HEK293T (cell line): Measurements from ENCODE around the gene MIB2.

Experiments used
- CTCF ChIA-PET: fragments of 350-600 bp; formaldehyde crosslinking; extraction: SDS; loops from one replicate; lab custom pipeline; 2021; ENCODE audit warnings: antibody characterized with exemption, inconsistent platforms; lab: Yijun Ruan, JAX
- POLR2A ChIA-PET: fragments of 350-600 bp; formaldehyde crosslinking; extraction: SDS; loops from one replicate; lab custom pipeline; 2020; ENCODE audit warnings: antibody characterized with exemption, inconsistent platforms; lab: Yijun Ruan, JAX
- DNase-seq: peaks from one replicate; pipeline ENCODE4 v3.0.0; 2012; ENCODE audit warnings: mixed read lengths; ENCODE audit errors: extremely low spot score
- ARNT ChIP-seq: fragments of 450-650 bp; IDR thresholded peaks from 2 replicates; pipeline ENCODE4 v1.6.1; 2017; ENCODE audit warnings: mild to moderate bottlenecking
- BHLHE40 ChIP-seq: fragments of 450-650 bp; IDR thresholded peaks from 2 replicates; pipeline ENCODE4 v1.6.1; 2016; ENCODE audit warnings: mild to moderate bottlenecking, moderate library complexity, borderline replicate concordance
- CTBP1 ChIP-seq: fragments of 450-650 bp; IDR thresholded peaks from 2 replicates; pipeline ENCODE4 v1.6.1; 2016; ENCODE audit warnings: borderline replicate concordance
- ELF4 ChIP-seq: fragments of 450-650 bp; IDR thresholded peaks from 2 replicates; pipeline ENCODE4 v1.6.1; 2017; ENCODE audit warnings: antibody characterized with exemption
- FOXA1 ChIP-seq: fragments of 450-650 bp; IDR thresholded peaks from 2 replicates; pipeline ENCODE4 v1.6.1; 2016; ENCODE audit warnings: mild to moderate bottlenecking
- FOXK2 ChIP-seq: fragments of 450-650 bp; IDR thresholded peaks from 2 replicates; pipeline ENCODE4 v1.6.1; 2016; ENCODE audit warnings: mild to moderate bottlenecking
- FOXM1 ChIP-seq: fragments of 450-650 bp; IDR thresholded peaks from 2 replicates; pipeline ENCODE4 v1.6.1; 2017; ENCODE audit warnings: mild to moderate bottlenecking, borderline replicate concordance
- HDGF ChIP-seq: fragments of 450-650 bp; IDR thresholded peaks from 2 replicates; pipeline ENCODE4 v1.6.1; 2017; ENCODE audit warnings: antibody characterized with exemption, borderline replicate concordance
- L3MBTL2 ChIP-seq: fragments of 450-650 bp; conservative IDR thresholded peaks from 2 replicates; pipeline ENCODE4 v1.6.1; 2016; ENCODE audit warnings: mild to moderate bottlenecking
- LEF1 ChIP-seq: fragments of 450-650 bp; IDR thresholded peaks from 2 replicates; pipeline ENCODE4 v1.6.1; 2017; ENCODE audit warnings: mild to moderate bottlenecking, borderline replicate concordance
- NFRKB ChIP-seq: fragments of 450-650 bp; IDR thresholded peaks from 2 replicates; pipeline ENCODE4 v1.6.1; 2016; ENCODE audit warnings: mild to moderate bottlenecking, moderate library complexity
- SP1 ChIP-seq: fragments of 450-650 bp; IDR thresholded peaks from 2 replicates; pipeline ENCODE4 v1.6.1; 2017
- SUZ12 ChIP-seq: fragments of 450-650 bp; IDR thresholded peaks from 2 replicates; pipeline ENCODE4 v1.6.1; 2016; ENCODE audit warnings: mild to moderate bottlenecking
- TARDBP ChIP-seq: fragments of 450-650 bp; IDR thresholded peaks from 2 replicates; pipeline ENCODE4 v1.6.1; 2016
- TF ChIP-seq, protein P1 (sequence below): fragments of 450-650 bp; IDR thresholded peaks from 2 replicates; pipeline ENCODE4 v1.6.1; 2016

MIB2 gene

DNA sequence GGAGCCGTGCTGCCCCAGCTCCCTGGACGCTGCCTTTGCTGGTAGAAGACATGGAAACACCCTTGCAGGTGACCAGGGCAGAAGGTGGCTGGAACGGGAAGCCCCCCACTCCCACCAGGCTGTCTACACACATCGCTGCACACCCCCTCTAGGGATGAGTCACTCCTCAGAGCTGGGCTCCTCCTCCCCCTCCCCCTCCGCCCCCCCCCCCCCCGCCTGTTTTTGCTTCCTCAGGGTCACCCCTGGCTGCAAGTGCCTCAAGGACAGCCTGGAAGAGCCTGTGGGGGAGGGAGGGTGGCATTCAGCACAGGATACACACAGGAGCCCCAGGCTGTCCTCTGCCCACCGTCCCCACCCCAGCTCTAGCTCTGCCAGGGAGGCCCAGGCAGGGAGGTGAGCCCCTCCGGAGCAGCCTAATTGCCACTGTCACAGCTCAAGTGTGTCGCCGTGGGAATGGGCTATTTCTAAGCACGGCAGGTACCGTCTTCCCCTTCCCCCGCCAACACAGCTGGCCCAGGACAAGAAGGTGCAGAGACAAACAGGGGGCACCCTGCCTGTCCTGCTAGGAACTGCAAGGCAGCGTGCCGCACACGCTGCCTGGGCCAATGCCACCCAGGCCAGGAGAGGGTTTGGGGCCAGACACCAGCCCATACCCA is 17.9 kb upstream of the MIB2 start:
- DNase-seq = no peak
- TF ChIP-seq FOXK2 (no peak), SUZ12 (no peak), LEF1 (no peak)
- ChIA-PET CTCF (no interaction called here), POLR2A (interaction anchor here (0.9 to 2.4 kb wide), 5 partner anchors 11 to 25 kb away, joined by 3 to 16 read pairs (median 3); partner anchors contain the start of gene MIB2)

DNA sequence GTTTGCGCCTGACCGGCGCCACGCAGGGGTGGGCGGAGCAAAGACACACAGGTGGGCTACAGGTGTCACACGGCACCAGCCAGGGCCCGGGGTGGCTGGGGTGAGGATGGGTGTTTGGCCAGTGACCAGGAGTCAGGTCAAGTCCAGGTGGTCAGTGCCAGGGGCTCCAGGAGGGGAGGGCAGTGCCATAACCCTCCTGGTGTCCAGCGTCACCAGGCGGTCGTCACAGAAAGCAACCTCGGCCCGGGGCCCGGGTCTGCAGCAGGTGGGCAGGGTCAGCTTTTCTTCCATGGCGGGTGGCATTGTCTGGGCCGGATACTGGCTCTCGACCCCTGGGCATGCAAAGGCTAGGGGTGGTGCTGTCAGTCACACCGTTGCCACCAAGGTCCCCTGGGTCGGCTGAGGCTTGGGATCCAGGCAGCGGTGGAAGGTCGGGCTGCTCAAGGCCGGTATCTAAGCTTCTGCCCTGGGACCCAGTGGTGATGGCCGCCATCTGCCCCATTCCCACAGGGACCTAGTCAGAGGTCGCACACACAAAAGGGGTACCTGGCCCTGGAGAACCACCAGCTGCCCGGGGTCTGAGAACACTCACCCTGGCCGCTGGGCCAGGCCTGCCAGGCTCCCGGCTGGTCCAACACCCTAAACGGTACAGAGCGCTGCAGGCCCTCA is 17.1 kb upstream of the MIB2 start:
- TF ChIP-seq TARDBP = no peak
- no peak for TF ChIP-seq ARNT
- no peak for TF ChIP-seq FOXA1
- no peak for TF ChIP-seq HDGF
- no peak for TF ChIP-seq NFRKB
- ChIA-PET CTCF (no interaction called here), POLR2A (interaction anchor here (1.4 to 2.4 kb wide), 2 partner anchors 10 to 17 kb away, joined by 3 to 16 read pairs; partner anchors contain the start of gene MIB2)
- no peak for DNase-seq

DNA sequence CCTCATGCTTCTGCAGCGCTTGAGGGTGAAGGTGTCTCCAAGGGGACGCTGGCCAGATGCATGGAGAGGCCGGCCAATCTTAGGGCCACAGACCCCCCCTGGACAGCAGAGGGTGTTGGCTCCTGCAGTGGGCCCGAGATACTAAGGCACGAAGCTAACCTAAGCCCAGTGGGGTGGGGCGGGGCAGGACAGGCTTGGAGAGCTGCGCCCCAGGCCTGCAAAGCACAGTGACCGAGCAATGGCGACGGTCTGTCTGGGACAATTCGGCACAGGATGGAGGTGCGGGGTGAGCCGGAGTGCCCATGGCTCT is 16.6 kb upstream of the MIB2 start:
- ChIA-PET POLR2A (interaction anchor here (2.4 kb wide), 1 partner anchor 17 kb away, joined by 16 read pairs; the partner anchor contains the start of gene MIB2), CTCF (no interaction called here)
- TF ChIP-seq LEF1 = no peak
- TF ChIP-seq, protein P1, sequence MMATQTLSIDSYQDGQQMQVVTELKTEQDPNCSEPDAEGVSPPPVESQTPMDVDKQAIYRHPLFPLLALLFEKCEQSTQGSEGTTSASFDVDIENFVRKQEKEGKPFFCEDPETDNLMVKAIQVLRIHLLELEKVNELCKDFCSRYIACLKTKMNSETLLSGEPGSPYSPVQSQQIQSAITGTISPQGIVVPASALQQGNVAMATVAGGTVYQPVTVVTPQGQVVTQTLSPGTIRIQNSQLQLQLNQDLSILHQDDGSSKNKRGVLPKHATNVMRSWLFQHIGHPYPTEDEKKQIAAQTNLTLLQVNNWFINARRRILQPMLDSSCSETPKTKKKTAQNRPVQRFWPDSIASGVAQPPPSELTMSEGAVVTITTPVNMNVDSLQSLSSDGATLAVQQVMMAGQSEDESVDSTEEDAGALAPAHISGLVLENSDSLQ = no peak
- DNase-seq = no peak

DNA sequence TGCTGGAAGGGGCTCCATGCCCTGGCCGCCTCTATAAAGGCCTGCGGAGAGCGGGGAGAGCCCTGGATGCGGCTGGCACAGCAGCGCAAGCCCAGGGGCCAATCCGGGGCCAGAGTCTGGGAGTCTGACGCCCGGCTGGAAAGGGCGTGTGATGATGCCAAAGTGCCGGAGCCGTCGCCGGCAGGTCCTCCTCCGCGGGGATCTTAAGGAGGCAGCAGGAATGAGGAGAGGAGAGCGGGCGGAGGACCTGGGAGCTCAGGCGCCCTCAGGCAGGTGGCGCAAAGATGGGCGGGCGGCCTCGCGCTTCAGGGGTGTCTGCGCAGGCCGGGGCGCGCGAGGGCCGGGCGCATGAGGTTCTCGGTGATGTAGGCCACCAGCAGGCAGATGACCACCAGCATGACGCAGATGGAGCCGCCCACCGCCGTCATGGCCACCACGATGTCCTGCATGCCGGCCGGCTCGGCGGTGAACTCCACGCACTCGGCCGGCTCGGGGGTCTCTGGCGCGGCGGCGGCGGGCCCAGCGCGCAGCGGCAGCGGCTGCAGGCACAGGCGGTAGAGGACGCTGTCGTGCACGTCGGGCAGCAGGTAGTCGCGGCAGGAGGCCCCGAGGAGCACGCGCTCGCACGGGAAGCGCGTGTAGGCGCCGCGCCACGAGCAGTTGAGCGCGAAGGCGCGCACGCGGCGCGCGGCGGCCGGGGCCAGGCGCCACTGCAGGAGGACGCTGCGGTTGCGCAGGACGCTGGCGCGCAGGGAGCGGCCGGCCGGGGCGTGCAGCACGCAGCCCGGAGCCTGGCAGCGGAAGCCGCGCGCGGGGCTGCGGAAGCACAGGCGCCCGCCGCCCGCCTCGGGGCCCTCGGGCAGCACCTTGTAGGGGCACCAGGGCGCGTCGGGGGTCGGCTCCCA is 16.0 kb upstream of the MIB2 start:
- TF ChIP-seq SUZ12 (no peak), ELF4 (no peak), NFRKB (no peak), FOXA1 (no peak), ARNT (0 out of 2 replicates have a peak, but pooled peaks have one; percentile 17), LEF1 (peak; percentile 54; the same call in 1 of the 2 replicates)
- DNase-seq = peak; percentile 64
- POLR2A ChIA-PET = no interaction called here
- CTCF ChIA-PET = no interaction called here

DNA sequence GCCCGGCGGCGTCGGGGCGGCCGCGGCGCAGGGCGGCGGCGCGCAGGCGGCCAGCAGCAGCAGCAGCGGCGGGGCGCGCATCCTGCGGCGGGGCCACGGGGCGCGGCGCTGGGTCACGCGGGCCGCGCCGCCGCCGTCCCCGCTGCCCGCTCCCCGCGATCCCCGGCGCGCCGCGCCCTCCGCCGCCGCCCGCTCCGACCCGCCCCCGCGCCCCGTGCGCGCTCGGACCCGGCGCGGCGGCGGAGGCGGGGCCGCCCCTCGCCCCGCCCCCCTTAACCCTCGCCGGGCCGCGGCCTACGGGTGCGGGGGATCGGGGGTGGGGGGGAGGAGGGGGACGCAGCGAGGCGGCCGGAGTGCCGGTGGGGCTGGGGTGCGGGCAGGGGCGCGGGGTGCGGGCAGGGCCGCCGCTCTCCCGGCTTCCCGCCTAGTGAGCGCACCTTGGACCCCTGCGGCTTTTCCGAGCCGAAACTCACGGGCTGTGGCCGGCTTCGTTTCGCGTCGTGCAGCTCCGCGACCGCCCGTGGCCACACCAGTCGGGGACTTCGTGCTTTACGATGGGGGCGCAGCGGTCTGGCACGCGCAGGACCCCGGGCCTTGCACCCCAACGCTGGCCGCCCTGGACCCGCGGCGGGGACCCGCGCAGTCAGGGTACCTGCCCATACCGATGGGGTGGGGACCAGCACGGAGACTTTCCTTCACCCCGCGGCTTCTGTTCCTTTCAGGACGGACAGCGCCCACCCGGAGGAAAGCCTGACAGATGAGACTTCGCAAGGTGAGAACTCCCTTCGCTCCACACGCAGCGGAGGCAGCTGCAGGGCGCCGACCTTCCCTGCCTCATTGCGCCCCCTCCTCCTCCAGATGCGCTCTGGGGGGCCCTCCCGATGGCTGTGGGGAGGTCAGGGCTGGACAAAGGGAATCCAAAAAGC is 15.1 kb upstream of the MIB2 start, which contains the start of gene FNDC10:
Gene FNDC10, minus strand, starts transcription at position 201 of the 926 bp plus-strand sequence. Its CDS starts 120 bp downstream, at position 81.
- ChIA-PET CTCF (no interaction called here), POLR2A (interaction anchor here (5.4 kb wide), 1 partner anchor 15 kb away, joined by 33 read pairs; the partner anchor contains the start of gene MIB2)
- no peak for TF ChIP-seq LEF1
- no peak for TF ChIP-seq SUZ12
- peak; percentile 41; the same call in 1 of the 2 replicates for TF ChIP-seq L3MBTL2
- TF ChIP-seq, protein P1 = no peak
- TF ChIP-seq ELF4 = no peak
- DNase-seq = no peak

DNA sequence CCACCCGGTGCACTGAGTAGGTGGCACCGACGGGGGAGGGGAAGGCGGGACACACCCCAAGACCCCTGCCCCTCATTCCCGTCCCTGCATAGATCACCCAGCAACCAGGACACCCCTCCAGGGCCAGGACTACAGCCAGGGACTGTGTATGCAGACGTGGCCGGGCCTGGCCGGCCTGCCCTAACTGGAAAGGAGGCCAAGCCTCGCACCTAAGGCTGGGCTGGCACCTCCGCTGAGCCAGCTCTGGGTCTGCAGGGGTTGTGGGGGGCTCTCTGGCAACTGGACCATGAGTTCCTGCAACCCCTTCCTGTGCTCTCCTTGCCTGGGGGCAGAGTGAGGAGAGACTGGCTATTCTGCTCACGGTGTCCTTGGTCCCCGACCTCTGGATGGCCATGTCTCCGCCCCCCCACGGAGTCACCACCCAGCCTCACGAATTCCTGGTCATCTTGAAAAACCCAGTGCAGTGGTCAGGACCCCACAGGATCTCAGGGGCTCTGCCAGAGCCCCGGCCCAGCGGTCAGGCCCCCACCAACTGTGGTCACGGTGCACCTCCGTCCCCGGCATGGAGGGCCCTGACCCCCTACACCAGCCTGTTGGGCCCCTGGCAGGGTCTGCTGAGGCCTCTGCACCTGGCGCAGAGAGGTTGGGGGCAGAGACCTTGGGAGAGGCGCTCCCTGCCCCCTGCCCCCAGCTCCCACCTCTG is 14.3 kb upstream of the MIB2 start:
- TF ChIP-seq ELF4 (no peak), ARNT (no peak), FOXA1 (no peak), FOXM1 (no peak), CTBP1 (no peak), TARDBP (no peak), BHLHE40 (no peak), NFRKB (no peak), SP1 (no peak)
- ChIA-PET POLR2A (interaction anchor here (1.7 to 5.4 kb wide), 2 partner anchors 14 to 23 kb away, joined by 4 to 33 read pairs; partner anchors contain the start of gene MIB2), CTCF (no interaction called here)
- DNase-seq = no peak
